CD4-positive, alpha-beta T cell treated with Interleukin-17A for 1 hour (primary cell): ENCODE measurements around the gene SHC2.
"Not testable (repeated sequence)": the region's sequence is repeated elsewhere in the genome, so short reads cannot be mapped to it uniquely, and the experiment has no call there.

ENCODE experiments used
- DNase-seq: peaks from one replicate; pipeline ENCODE4 v3.0.0-alpha.2; 2020

SHC2 gene

DNA sequence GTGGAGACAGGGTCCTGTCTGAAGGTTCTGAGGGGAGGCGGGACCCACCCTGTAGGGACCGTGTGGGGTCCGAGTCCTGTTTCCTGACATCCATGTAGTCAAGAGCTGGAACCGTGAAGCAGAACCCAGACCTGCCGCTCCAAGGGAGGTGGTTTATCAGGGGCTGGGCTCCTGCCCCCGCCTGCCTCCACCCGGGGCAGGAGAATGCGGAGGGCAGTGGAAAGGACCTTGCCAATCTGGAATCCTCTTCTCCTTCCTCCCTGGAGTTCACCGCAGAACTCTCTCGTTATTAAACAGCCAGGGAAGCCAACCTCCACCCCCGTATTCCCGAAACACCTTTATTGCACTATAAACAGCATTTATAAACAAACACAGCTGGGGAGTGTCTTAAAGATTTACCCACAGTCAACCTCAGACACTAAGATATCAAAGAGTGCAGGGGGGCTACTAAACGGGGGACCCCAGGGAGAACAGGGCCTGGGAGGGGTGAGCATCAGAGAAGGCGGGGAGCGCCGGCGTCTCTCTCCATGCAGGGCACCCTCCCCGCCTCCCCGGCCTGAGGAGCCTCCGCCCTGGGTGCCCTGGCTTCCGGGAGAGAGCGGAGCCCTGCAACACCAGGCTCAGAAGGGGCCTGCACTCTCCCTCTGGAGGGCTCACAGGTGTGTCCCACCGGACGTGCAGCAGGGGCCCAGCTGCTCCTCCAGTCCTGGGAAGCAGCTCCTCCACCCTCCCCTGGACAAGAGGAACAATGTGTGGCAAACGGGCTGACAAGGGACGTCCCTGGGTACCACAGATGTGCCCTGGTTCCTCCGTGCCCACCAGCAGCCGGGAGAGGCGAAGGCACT is 55.5 kb downstream of the SHC2 start:
- no peak for DNase-seq

DNA sequence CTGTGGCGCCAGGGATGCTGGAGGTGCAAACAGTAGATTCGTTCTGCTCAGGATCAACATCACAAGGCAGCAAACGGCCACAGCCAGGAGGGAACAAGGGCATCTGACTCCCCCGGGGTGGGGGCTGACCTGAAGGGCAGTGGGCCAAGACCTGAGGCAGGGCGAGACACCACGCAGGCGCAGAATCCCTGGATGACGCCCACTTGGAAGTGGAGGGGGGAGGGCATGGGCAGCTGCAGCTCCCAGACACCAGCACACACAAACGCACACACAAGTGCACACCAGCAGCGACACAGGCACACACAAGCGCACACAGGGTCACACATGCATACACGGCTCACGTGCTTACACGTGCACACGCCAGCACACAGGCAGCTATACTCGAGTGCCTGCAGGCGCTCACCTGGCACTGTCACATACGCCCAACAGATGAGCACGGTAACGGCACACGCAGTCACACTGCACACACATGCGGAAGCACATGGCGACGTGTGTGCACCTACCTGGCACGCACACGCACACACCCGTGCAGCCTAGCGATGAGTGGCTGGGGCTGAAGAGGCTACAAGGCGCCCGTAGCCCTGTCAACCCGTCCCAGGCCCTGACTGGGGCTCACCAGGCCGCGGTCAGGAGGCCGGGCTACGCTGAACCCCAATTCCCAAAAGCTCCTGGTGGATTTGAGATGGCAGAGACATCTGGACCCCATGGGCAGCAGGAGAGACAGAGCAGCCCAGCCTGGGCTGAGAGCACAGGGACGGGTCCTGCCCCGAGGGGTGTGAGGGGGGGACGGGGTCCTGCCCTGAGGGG is 57.4 kb downstream of the SHC2 start:
- no peak for DNase-seq

DNA sequence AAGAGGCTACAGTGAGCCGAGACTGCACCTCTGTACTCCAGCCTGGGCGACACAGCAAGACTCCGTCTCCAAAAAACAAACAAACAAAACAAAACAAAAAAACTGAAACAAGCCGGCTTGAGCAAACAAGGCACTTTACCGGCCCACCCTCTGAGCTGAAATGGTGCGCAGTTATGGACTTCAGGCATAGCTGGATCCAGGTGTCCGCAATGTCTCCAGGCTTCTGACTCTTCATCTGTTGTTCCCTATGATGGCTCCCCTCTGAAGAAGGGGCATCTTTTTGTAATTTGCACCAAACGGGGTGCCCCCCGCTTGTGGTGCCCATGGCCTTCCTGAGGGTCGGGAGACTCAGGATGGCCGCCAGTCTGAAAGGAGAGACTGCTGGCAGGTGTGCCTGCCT is 58.0 kb downstream of the SHC2 start:
- DNase-seq: no peak

DNA sequence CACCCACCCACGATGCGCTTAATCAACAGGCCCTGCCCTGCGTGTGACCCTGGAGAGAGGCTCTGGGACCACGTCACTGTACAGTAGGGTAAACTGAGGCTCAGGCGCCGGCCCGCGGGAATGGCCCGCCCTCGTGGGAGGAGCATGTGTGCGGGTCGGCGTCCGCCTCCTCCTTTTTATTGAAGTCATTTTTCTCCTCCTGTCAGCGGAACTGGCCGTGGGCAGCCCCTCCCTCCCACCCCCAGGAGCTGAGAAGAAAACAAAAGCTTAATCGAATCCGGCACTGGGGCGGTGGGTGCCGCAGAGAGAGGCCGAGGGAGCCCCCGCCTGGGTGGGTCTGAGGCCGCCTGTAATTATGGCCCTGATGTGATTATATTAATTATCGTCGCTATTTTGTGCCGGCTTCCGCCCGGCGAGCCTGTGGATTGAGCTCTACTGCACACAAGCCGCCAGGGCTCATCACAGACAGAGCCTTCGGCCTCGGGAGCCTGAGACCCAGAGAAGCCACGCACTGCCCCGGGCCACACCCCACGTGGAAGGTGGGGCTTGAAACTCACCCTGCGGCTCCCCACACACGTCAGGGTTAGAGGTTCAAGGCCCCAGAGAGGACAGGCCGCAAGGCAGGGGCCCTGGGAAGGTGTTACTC is 58.8 kb downstream of the SHC2 start:
- no peak for DNase-seq

DNA sequence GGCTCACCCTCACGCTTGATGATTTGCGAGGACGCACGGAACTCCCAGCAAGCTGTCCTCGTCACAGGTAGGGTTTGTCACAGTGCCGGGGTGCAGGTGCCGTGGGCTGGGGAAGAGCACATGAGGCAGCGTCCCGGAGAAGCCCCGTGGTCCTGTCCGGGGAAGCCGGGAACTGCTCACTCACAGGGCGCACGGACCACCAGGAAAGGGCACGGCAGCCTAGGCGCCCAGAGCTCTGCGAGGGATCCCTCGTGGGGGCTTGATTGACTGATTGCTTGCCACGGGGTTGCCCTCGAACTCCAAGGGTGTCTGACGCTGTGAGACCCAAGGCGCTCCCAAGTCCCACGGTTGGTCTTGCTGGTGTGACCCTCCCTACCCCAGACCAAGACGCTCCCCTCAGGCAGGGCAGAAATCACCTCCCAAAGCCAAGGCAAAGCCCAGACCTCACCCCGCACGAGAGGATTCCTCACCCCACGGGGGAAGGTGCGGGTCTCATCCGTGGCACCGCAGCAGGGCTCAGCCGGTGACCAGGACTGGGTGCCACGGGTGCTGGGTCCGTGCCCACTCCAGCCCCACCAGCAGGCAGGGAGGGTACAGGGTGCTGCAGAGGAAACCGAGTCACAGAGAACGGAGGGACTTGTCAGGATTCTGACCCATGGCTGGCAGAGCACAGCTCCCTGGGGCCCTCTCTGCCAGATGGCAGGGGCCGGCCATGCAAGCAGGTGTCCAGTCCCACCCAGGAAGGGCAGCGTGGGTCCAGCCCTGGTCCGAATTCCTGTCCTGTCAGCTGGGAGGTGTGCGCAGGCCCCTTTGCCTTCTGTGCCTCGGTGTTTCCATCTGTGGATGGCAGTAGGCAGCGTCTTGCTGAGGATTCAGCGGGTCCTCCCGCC is 59.6 kb downstream of the SHC2 start:
- no peak for DNase-seq

DNA sequence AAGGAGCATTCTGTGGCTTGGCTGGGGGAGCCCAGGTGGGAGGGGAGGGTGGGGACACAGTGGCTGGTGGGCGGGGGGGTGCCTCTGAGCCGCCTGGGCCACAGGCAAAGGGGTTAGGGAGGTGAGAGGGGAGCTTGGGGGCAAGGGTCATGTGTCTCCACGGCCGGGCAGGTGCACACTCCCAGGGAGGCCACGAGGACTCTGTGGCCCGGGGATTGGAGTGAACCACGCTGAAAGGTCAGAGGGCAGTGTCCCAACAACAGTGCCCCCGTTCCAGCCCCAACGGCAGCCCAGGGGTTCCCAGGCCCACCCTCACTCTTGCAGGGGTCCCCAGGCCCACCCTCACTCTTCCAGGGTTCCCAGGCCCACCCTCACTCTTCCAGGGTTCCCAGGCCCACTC is 61.5 kb downstream of the SHC2 start:
- DNase-seq: no peak

DNA sequence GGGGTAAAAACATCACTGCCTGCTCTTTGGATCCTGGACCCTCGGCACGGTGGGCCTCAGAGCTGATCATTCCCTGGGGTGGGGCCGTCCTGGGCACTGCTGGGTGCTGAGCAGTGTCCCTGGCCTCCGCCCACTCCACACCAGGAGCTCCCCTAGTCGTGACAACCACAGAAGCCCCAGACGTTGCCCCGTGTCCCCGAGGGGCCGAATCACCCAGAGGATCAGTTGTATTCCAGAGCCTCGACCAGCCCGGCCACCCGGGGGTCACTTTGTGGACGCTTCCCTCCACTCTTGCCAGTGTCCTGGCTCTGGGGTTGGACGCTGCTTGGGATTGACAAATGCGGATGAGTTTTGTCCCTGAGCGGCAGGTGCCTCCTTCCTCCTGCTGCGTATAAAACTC is 62.1 kb downstream of the SHC2 start:
- DNase-seq: no peak

DNA sequence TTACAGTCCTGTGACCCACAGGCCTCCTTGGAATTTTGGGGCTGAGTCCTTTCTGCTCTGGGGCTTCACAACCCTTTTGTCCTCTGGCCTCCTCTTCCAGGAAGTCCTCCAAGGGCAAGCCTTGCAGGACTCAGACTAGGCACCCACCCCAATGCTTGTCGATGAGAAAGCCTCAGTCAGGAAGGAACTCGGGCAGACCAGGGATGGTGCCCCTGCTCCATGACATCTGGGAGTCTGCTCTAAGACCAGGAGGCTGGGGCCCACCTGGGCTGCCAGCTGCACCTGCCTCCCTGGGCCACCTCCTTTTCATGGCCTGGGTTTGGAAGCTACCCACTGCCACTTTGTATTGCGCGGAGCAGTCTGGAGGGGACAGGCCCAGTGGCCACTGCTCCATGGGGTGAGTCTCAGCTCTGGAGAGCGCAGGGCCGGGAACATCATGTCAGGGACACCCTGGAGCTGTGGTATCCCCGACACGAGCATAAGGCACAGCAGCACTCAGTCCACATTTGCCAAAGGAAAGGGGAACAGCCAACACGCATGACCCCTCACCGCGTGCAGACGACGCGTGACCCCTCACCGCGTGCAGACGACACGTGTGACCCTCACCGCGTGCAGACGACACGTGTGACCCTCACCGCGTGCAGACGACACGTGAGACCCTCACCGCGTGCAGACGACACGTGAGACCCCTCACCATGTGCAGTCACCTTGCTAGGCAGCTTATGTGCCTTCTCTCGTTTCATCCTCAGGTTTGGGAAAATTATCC is 62.7 kb downstream of the SHC2 start:
- DNase-seq: no peak

DNA sequence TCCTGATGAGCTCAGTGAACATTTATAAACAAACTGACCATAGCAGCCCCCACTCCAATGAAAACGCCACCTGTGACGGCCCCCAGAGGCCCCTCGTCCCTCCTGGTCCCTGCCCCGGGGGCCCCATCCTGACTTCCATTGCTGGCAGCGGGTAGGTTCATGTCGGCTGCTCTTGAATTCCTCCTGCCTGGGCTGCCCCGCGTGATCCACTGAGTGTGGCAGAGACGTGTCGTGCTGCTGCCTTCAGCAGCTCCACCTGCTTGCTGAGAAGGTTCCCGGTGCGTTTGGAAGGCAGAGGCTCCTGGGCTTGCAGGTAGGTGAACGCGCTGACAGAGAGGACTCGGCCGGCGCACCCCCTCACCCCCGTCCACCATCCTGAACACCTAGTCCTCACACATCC is 63.5 kb downstream of the SHC2 start:
- no peak for DNase-seq

DNA sequence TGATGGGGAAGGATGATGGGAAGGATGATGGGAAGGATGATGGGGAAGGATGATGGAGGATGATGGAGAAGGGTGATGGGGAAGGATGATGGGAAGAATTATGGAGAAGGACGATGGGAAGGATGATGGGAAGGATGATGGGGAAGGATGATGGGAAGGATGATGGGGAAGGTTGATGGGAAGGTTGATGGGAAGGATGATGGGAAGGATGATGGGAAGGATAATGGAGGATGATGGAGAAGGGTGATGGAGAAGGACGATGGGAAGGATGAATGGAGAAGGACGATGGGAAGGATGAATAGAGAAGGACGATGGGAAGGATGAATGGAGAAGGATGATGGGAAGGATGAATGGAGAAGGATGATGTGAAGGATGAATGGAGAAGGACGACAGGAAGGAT is 65.4 kb downstream of the SHC2 start:
- no peak for DNase-seq

DNA sequence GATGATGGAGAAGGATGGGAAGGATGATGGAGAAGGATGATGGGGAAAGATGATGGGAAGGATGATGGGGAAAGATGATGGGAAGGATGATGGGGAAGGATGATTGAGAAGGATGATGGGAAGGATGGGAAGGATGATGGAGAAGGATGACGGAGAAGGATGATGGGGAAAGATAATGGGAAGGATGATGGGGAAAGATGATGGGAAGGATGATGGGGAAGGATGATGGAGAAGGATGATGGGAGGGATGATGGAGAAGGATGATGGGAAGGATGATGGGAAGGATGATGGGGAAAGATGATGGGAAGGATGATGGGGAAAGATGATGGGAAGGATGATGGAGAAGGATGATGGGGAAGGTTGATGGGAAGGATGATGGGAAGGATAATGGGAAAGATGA is 66.0 kb downstream of the SHC2 start:
- DNase-seq: not testable (repeated sequence)

DNA sequence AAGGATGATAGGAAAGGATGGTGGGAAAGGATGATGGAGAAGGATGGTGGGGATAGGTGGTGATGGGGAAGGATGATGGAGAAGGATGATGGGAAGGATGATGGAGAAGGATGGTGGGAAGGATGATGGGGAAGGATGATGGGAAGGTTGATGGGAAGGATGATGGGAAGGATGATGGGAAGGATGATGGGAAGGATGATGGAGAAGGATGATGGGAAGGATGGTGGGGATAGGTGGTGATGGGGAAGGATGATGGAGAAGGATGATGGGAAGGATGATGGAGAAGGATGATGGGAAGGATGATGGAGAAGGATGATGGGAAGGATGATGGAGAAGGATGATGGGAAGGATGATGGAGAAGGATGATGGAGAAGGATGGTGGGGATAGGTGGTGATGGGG is 67.3 kb downstream of the SHC2 start:
- not testable (repeated sequence) for DNase-seq

DNA sequence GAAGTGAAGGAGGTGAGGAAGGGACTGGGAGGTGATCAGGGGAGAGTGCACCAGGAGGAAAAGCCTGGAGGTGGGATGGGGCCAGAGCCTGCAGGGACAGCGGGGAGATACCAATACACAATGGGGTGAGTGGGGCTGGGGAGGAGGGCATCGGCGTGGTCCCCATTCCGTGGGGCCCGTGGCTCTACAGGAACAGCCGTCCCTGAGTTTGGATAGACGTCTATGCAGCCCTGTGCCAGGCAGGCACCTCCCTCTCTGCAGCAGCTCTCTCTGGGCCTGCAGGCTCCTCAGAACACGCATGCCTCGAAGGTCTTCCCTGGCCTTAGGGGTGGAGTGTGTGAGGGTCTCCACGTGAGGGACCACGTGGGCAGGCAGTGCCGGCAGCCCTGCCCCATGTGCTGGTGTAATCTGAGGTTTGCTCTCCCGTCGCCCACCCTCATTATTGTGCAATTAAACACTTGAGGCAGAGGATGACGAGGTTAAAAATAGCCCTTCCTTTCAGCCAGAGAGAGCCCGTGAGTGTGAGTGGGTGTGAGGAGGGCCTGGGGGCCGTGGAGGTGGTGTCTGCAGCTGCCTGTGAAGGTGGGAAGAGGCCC is 68.4 kb downstream of the SHC2 start:
- DNase-seq: no peak

DNA sequence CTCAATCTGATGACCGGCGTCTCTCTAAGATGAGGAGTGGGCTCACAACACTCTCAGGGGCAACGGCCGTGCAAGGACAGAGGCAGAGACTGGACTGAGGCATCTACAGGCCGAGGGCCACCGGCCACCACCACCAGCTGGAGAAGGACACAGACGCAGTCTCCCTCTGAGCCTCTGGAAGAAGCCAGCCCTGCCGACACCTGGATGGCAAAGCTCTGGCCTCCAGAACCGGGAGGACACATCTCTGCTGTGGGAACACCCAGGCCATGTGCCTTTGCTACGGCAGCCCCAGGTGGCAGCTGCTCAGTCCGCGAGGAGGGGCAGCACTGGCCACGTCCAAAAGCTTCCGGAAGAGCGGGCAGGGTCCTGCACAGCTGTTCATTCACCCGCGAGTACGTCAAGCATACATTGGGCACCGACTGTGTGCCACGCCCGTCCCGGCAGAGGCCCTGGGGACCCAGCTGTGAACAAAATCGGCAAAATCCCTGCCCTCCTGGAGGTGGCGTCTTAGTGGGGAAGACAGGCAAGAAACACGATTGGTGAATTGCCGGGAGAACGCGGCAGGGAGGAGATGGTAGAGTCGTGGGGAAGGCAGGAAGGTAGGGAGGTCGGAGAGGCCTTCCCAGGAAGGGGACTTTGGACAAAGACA is 69.0 kb downstream of the SHC2 start:
- DNase-seq: no peak

DNA sequence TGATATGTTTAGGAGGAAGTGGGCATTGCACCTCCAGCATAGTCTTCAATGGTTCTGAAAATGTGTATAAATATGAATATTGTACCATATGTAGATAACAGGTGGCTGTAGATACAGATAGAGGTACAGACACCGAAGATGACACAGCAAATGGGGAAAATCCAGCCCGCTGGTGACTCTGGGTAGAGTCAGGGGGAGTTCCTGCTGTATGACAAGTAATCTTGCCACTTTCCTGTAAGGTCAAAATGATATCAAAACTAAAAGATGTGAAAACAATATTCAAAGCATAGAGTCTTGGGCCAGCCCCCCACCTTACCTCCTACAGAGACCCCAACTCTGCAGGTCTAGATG is 69.7 kb downstream of the SHC2 start:
- DNase-seq: no peak

DNA sequence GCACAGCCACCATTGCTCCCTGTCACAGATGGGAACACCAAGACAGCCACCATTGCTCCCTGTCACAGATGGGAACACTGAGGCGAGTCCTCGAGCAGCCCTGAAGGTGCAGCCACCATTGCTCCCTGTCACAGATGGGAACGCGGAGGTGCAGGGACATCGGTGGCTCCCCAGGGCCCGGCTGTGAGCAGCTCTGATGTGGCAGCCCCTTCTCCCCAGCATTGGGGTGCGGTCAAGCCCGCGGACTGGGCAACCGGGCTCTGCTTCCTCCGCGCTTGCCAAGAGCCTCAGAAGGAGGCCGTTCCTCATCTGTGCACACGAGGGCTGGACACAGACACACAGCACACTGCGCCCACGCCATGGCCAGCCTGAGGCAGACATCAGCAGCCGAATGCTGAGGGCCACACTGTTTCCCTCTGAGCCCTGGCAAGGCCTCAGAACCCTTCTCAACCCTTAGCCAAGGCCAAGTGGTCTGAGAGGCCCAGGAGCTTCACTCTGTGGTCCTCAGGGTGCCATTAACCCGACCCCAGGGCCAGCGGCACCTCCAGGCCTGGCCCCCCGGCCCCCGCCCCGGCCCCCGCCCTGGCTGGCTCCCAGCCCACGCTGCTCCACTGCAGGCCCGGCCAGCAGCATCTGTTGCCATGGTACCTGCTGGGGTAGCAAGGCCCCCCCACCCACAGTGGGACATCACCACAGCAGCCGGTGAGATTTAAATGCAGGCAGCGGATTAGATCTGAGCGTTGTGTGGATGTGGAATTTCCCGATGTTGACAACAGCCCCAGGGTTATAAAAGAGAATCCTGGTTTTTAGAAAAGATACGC is 70.2 kb downstream of the SHC2 start:
- no peak for DNase-seq

DNA sequence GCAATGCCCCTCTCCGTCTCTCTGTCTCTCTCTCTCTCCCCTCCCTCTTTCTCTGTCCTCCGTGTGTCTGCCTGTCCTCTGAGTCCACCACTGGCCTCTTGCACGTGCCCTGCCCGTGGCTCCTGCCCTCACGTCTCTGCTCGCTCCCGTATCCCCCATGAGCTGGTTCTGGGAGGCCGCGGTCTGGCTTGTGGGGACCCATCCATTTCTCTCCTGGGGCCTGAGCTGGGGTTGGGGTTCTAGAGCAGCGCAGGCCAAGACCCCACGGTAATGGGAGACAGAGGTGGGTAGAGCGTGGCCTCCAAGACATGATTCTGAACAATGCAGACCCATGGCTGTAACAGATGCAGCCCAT is 70.9 kb downstream of the SHC2 start:
- no peak for DNase-seq

DNA sequence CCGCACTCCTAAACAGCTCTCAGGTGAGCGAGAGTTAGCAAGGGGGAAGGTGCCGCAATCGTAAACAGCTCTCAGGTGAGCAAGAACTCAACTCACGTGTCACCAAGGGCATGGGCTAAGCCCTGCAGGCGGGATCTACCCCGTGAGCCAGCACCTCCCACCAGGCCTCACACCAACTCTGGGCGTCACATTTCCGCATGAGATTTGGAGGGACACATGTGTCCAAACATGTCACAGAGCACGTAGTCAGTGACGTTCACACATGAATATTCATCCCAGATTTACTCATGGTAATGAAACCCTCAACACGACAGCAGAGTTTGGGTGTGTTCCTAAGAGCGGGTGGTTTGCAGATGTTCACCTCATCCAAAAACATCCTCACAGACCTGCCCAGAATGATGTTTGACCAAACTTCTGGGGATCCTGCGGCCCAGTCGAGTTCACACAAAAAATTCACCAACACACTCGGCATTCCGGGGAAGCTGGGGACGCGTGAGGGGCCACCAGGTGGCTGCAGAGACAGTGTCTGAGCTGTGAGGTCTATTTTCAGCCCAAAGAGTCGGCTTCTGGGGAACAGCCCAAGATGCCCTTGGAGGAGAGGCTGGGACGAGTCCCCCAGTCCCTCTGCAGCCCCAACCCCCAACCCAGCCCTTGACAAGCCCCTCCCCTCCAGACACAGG is 71.4 kb downstream of the SHC2 start:
- no peak for DNase-seq

DNA sequence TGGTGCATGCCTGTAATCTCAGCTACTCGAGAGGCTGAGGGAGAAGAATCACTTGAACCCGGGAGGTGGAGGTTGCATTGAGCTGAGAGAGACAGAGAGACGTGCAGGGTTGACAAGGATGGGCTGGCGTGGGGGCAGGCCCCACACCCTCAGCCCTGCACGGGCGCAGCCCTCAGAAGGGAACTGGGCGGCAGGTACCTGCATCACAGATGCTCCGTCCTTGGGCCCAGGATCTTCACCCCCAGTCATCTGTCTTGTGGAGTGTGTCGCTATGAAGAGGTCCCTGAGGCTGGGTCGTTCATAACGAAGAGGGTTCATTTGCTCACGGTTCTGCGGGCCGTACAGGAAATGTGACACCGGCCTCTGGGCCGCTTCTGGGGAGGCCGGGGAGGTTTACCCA is 72.1 kb downstream of the SHC2 start:
- DNase-seq: no peak

DNA sequence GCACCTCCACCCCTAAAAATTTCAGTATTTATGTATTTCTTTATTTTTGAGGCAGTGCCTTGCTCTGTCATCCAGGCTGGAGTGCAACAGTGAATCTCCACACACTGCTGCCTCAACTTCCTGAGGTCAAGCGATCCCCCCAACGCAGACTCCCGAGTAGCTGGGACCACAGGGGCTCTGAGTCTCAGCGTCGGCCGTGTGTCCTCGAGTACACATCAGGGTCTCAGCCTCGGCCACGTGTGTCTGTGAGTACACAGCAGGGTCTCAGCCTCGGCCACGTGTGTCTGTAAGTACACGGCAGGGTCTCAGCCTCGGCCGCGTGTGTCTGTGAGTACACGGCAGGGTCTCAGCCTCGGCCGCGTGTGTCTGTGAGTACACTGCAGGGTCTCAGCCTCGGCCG is 73.1 kb downstream of the SHC2 start:
- DNase-seq: no peak
